Lung (tissue), 16 donors: ENCODE data around the gene DDX31. TPM values are rescaled to one million over a fixed set of nuclear protein-coding genes. Genes with fewer than 3 reads are reported as not detected.
"Not testable (repeated sequence)": the region's sequence is repeated elsewhere in the genome, so short reads cannot be mapped to it uniquely, and the experiment has no call there.

ENCODE experiments used
- ATAC-seq: fragments of 200-7000 bp; cut with Tn5 transposase; one replicate; pipeline ENCODE4 v1.9.1; 2020; ENCODE audit warnings: moderate number of reproducible peaks; ENCODE audit not compliant: insufficient read depth, low FRiP score
- DNase-seq, 3 donors: peaks; one replicate each; pipeline ENCODE4 v3.0.0-alpha.2; 2013 to 2017
- H3K27ac ChIP-seq, 2 donors: one replicate each; pipeline ENCODE4 v1.5.1; 2013; ENCODE audit warnings: mild to moderate bottlenecking in 2 of 2, moderate library complexity in 2 of 2, control low read depth in 1 of 2, inconsistent platforms in 1 of 2, low read depth in 1 of 2, low read length in 1 of 2
- H3K27me3 ChIP-seq, 3 donors: one replicate each; pipeline ENCODE4 v1.5.1; 2013; ENCODE audit warnings: low read length in 2 of 3; ENCODE audit not compliant: control insufficient read depth in 3 of 3, insufficient read depth in 3 of 3
- H3K36me3 ChIP-seq, 4 donors: one replicate each; pipeline ENCODE4 v1.5.1; 2013; ENCODE audit warnings: low read length in 4 of 4, mild to moderate bottlenecking in 1 of 4, moderate library complexity in 1 of 4; ENCODE audit not compliant: control insufficient read depth in 4 of 4, insufficient read depth in 4 of 4
- H3K4me1 ChIP-seq, 5 donors: one replicate each; pipeline ENCODE4 v1.5.1; 2013; ENCODE audit warnings: low read length in 5 of 5, mild to moderate bottlenecking in 2 of 5, moderate library complexity in 1 of 5; ENCODE audit not compliant: control insufficient read depth in 5 of 5, insufficient read depth in 5 of 5
- H3K4me3 ChIP-seq: one replicate; pipeline ENCODE4 v1.5.1; 2013; ENCODE audit warnings: mild to moderate bottlenecking, control low read depth, moderate library complexity
- H3K9ac ChIP-seq, 2 donors: one replicate each; pipeline ENCODE4 v1.5.1; 2013; ENCODE audit warnings: low read length in 2 of 2, control low read depth in 1 of 2; ENCODE audit not compliant: insufficient read depth in 1 of 2
- H3K9me3 ChIP-seq, 4 donors: one replicate each; pipeline ENCODE4 v1.5.1; 2013; ENCODE audit warnings: low read length in 3 of 4, mild to moderate bottlenecking in 1 of 4, moderate library complexity in 1 of 4; ENCODE audit not compliant: control insufficient read depth in 4 of 4, insufficient read depth in 3 of 4
- WGBS, 2 donors: extraction: QIAGEN DNeasy Blood & Tissue Kit; methylation state at CpG; one replicate each; pipeline ENCODE4 v1.1.7; 2013; 5-methylcytosine and 5-hydroxymethylcytosine counted together
- long read RNA-seq, 5 donors: transcript quantifications; one replicate each; lab custom pipeline, GENCODE V29; 2026
- polyA plus RNA-seq, 2 donors: library from polyadenylated mRNA; stranded (reverse); fragments of 200-250 nt; gene quantifications; one replicate each; pipeline ENCODE4 v1.2.1, GENCODE V29; 2013
- total RNA-seq, 2 donors: library from RNA; depleted of rRNA in 1 of 2; stranded (reverse); fragments of >200 nt in 1 of 2; gene quantifications; one replicate each; pipeline ENCODE4 v1.2.1, GENCODE V29; 2014 to 2021
- TF ChIP-seq, protein P1 (sequence below): IDR thresholded peaks from 2 replicates; pipeline ENCODE4 v1.5.1; 2012; ENCODE audit warnings: mild to moderate bottlenecking; ENCODE audit errors: control extremely low read depth, extremely low read depth
- donor health status: control.
- donor health status: control.
- donor health status: Bipolar disorder and iron deficiency.
- donor health status: healthy.
- donor health status: DM: yes; HTN: yes; CAD: no.

DDX31 gene
- total RNA-seq (10 to 100 TPM; 14.2 to 14.8 TPM), polyA plus RNA-seq (1 to 10 TPM; 8.1 to 9.2 TPM)
- long read RNA-seq, donor 1, partial matches to known transcripts, result 0 of 1 reads
- long read RNA-seq, donor 1, other reads (novel, unspliced or antisense), result 0 of 1 reads
- long read RNA-seq, donor 2, result 0 reads
- long read RNA-seq, donor 3, result 0 reads
- long read RNA-seq, donor 4, full-length matches to known transcripts, result 2 of 2 reads
- long read RNA-seq, donor 4, partial matches to known transcripts, result 0 of 2 reads
- long read RNA-seq, donor 4, other reads (novel, unspliced or antisense), result 0 of 2 reads
- long read RNA-seq, donor 5, result 0 reads

DNA sequence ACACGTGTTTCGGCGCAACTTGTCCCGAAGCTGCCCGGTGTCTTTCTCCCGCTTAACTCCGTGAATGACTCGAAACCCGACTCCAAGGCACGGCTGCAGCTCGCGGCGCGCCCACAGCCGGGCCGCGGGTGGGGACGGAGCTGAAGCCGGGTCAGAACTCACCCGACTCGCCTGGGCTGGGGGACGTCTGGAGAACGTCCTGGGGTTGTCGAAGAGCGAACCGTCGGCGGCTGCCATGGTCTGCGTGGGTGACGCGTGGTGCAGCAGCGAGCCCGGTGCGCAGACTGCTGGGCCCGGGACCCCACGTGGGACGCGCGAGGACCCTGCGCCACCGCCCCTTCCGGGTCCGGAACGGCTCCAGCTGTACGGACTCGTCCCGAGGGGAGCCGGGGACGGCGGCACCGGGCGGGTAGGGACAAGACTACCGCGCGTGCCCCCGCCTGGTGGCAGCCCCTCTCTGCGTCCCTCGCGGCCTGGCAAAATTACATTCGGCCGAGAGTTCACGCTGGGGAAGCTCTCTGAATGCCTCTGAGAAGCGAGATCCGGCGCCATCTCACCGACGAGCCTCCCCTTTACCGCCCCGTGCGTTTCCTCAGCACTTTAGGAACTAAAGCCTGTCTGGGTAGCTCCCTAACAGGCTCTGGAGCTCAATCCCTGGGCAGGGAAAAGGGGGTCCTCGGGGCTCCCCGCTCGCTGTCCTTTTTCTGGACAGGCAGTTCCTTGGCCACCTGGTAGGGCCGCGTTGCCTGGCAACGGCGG lies at the start of gene DDX31:
TSS of gene DDX31 (minus strand) at position 286 of the 759 bp plus-strand sequence. CDS start at position 237, 49 bp downstream.
- peak within 1 kb of the TSS; percentile 92 to 99 for H3K27ac ChIP-seq
- H3K9me3 ChIP-seq, result peaks cover 0 to 2% (median 0%) of the 10 kb centered on the region in 4 donors
- H3K4me1 ChIP-seq, result peaks cover 0 to 24% (median 7%) of the 10 kb centered on the region in 5 donors
- no peaks in the 10 kb centered on the region for H3K27me3 ChIP-seq
- H3K4me3 ChIP-seq, result peak within 1 kb of the TSS; percentile 98
- peaks cover 0 to 2% (median 0%) of the 10 kb centered on the region in 4 donors for H3K36me3 ChIP-seq
- 0% methylated on average over 75 to 77 of the region's 77 CpGs for WGBS, 2 donors
- H3K9ac ChIP-seq, result peak within 1 kb of the TSS; percentile 77 to 82
- ATAC-seq (peak; percentile 92), DNase-seq (peak; percentile 89 to 91 (median 90))
- TF ChIP-seq, protein P1, sequence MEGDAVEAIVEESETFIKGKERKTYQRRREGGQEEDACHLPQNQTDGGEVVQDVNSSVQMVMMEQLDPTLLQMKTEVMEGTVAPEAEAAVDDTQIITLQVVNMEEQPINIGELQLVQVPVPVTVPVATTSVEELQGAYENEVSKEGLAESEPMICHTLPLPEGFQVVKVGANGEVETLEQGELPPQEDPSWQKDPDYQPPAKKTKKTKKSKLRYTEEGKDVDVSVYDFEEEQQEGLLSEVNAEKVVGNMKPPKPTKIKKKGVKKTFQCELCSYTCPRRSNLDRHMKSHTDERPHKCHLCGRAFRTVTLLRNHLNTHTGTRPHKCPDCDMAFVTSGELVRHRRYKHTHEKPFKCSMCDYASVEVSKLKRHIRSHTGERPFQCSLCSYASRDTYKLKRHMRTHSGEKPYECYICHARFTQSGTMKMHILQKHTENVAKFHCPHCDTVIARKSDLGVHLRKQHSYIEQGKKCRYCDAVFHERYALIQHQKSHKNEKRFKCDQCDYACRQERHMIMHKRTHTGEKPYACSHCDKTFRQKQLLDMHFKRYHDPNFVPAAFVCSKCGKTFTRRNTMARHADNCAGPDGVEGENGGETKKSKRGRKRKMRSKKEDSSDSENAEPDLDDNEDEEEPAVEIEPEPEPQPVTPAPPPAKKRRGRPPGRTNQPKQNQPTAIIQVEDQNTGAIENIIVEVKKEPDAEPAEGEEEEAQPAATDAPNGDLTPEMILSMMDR, result no peak

DNA sequence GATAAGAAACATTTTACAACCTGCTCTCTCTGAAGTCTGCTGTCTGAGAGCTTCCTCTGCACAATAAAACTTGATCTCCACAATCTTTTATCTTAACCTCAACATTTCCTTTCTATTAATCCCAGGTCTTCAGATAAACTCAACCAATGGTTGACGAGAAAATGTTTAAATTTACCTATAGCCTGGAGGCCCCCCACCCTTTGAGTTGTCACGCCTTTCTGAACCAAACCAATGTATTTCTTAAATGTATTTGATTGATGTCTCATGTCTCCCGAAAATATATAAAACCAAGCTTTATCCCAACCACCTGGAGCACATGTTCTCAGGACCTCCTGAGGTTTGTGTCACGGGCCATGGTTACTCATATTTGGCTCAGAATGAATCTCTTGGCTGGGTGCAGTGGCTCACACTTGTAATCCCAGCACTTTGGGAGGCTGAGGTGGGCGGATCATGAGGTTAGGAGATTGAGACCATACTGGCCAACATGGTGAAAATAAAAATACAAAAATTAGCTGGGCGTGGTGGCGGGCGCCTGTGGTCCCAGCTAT lies 48.7 kb upstream of the DDX31 start:
- not testable (repeated sequence) for H3K9me3 ChIP-seq, H3K4me1 ChIP-seq, DNase-seq, H3K36me3 ChIP-seq, H3K27ac ChIP-seq, ATAC-seq, H3K27me3 ChIP-seq, H3K4me3 ChIP-seq, H3K9ac ChIP-seq
- WGBS, 2 donors, result 59 to 70% methylated on average over 8 of the region's 8 CpGs

DNA sequence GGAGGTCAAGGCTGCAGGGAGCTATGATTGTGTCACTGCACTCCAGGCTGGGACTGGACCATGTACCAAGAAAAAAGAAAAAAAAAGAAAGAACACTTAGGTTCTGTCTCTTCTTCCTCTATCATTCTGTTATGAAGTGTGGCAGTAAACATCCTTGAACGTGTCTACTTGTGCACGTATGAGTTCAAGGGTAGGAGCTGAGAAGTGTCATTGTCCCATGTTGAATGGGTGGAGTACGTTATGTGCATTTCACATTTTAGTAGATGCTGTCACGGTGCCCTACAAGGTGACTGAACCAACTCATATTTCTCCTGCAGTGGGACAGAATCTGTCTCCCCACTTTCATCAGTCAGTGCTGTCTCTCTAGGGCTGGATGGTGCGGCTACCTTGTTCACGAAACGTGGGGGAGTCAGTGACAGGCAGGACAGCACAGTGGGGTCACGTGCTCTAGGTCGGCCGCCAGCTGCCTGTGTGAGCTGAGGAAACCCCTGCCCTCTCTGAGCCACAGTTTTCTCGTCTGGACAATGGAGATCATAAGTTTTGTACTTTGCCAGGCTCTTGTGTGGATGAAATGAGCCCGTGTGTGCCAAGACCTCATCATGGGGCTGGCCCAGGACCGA lies 47.7 kb upstream of the DDX31 start:
- DNase-seq (no peak), ATAC-seq (no peak)
- no peak overlapping the region for H3K9ac ChIP-seq
- H3K27ac ChIP-seq, result no peak overlapping the region
- 60 to 62% methylated on average over 13 of the region's 13 CpGs for WGBS, 2 donors
- H3K27me3 ChIP-seq, result no peaks in the 10 kb centered on the region
- TF ChIP-seq, protein P1, result no peak
- H3K36me3 ChIP-seq, result no peaks in the 10 kb centered on the region
- H3K9me3 ChIP-seq, result peaks cover 0 to 4% (median 0%) of the 10 kb centered on the region in 4 donors
- H3K4me3 ChIP-seq, result no peak overlapping the region
- H3K4me1 ChIP-seq, result no peaks in the 10 kb centered on the region
